Panc1 (cell line): ENCODE measurements around the gene LLPH. TPM values are rescaled to one million over a fixed set of nuclear protein-coding genes. Genes with fewer than 3 reads are reported as not detected.

Experiments
- ATAC-seq: fragments of 200-7000 bp; cut with Tn5 transposase; 2 replicates; pipeline ENCODE4 v1.9.1; 2020; ENCODE audit warnings: mild to moderate bottlenecking, moderate library complexity
- BruUV-seq: library from RNA; stranded (reverse); fragments of 400-500 nt; replicated peaks from 2 replicates; lab custom pipeline; 2021; lab: Mats Ljungman, UMichigan
- CTCF ChIA-PET: fragments of 300-600 bp; sonication (Branson Sonifier 250); formaldehyde crosslinking; loops from one replicate; lab custom pipeline; 2022; ENCODE audit warnings: antibody characterized with exemption; lab: Charles Lee
- POLR2A ChIA-PET: fragments of 300-600 bp; sonication (Branson Sonifier 250); formaldehyde crosslinking; loops from one replicate; lab custom pipeline; 2022; ENCODE audit warnings: antibody characterized with exemption; lab: Charles Lee
- DNase-seq: peaks from one replicate; pipeline ENCODE4 v3.0.0-alpha.2; 2010; ENCODE audit warnings: low read depth, low spot score
- H3K27ac ChIP-seq: 2 replicates; pipeline ENCODE4 v1.5.1; 2011; ENCODE audit warnings: mild to moderate bottlenecking, low read length, inconsistent platforms
- H3K27me3 ChIP-seq: fragments of 200-500 bp; sonication (Bioruptor generic); 2 replicates; pipeline ENCODE4 v1.6.0; 2014; ENCODE audit warnings: low read length, inconsistent platforms; ENCODE audit not compliant: control insufficient read depth, insufficient read depth
- H3K36me3 ChIP-seq: fragments of 200-500 bp; sonication (Bioruptor generic); 2 replicates; pipeline ENCODE4 v1.5.1; 2014; ENCODE audit warnings: inconsistent platforms, mild to moderate bottlenecking, low read length, moderate library complexity; ENCODE audit not compliant: control insufficient read depth, insufficient read depth
- H3K4me1 ChIP-seq: 2 replicates; pipeline ENCODE4 v1.5.1; 2011; ENCODE audit warnings: inconsistent platforms, mild to moderate bottlenecking, low read length, moderate library complexity; ENCODE audit not compliant: control insufficient read depth, insufficient read depth
- H3K4me3 ChIP-seq, 2 experiments: 2 replicates each; pipeline ENCODE4 v1.5.1; 2011 to 2012; ENCODE audit warnings: low read depth in 2 of 2, low read length in 2 of 2, mild to moderate bottlenecking in 2 of 2, inconsistent platforms in 1 of 2, moderate library complexity in 1 of 2
- H3K9me3 ChIP-seq: fragments of 200-500 bp; sonication (Bioruptor generic); 2 replicates; pipeline ENCODE4 v1.5.1; 2014; ENCODE audit warnings: low read depth, mild to moderate bottlenecking, inconsistent platforms, low read length, moderate library complexity; ENCODE audit not compliant: control insufficient read depth, insufficient read depth
- CTCF ChIP-seq: fragments of 450-650 bp; IDR thresholded peaks from 2 replicates; pipeline ENCODE4 v1.5.1; 2017; ENCODE audit warnings: mild to moderate bottlenecking
- POLR2AphosphoS5 ChIP-seq: IDR thresholded peaks from 2 replicates; pipeline ENCODE4 v1.6.1; 2012; ENCODE audit warnings: mild to moderate bottlenecking, low read depth, low read length, moderate library complexity
- REST ChIP-seq, 2 experiments: IDR thresholded peaks; 2 replicates each; pipeline ENCODE4 v1.6.1; 2011 to 2012; ENCODE audit warnings: low read depth in 2 of 2, control low read depth in 1 of 2, low read length in 1 of 2, mild to moderate bottlenecking in 1 of 2, moderate library complexity in 1 of 2; ENCODE audit not compliant: insufficient read depth in 1 of 2
- SIN3A ChIP-seq: IDR thresholded peaks from 2 replicates; pipeline ENCODE4 v1.6.1; 2012; ENCODE audit warnings: low read depth, mild to moderate bottlenecking, low read length, moderate library complexity, borderline replicate concordance; ENCODE audit not compliant: insufficient read depth
- TCF7L2 ChIP-seq: IDR thresholded peaks from 2 replicates; pipeline ENCODE4 v1.6.1; 2011; ENCODE audit warnings: mild to moderate bottlenecking, low read depth, low read length, inconsistent platforms
- in situ Hi-C: cut with HindIII; loops from 2 replicates; pipeline ENCODE4 v1.10.0; 2016; ENCODE audit warnings: low sequenced_read_pairs, low pct_unique_long_range_greater_than_20kb
- intact Hi-C: fragments of 100-400 bp; cut with micrococcal nuclease; formaldehyde crosslinking; loops from one replicate; pipeline ENCODE4 v1.10.0; 2022; ENCODE audit not compliant: unreplicated experiment
- total RNA-seq: library from RNA; stranded (reverse); gene quantifications from one replicate; pipeline ENCODE4 v1.2.1, GENCODE V29; 2021; ENCODE audit not compliant: unreplicated experiment

Gene LLPH
- total RNA-seq, 1 experiment from 2014 or later, result 40.5 TPM

GRCh38 chr12:66074561-66074960 is 56.0 kb downstream of the LLPH start:
- Histone ChIP-seq H3K36me3 (no peaks in the 10 kb centered on the region), H3K4me1 (peaks cover 2% of the 10 kb centered on the region; the same call in 1 of the 2 replicates), H3K27me3 (no peaks in the 10 kb centered on the region), H3K4me3 (no peak overlapping the region), H3K9me3 (no peaks in the 10 kb centered on the region), H3K27ac (no peak overlapping the region)
- CTCF ChIA-PET, result no interaction called here
- in situ Hi-C loops, result no loop called here
- BruUV-seq, result no TSS peak
- TF ChIP-seq POLR2AphosphoS5, result no peak
- no peak for TF ChIP-seq SIN3A
- TF ChIP-seq REST (IDR thresholded peaks at IDR 0.05; ENCODE audit: insufficient read depth in 1 of 2, low read depth in 2 of 2, low read length in 1 of 2), result no peak
- no peak for TF ChIP-seq TCF7L2
- no peak for TF ChIP-seq CTCF
- ATAC-seq, result no peak
- POLR2A ChIA-PET, result no interaction called here
- no peak for DNase-seq
- intact Hi-C loops, result no loop called here

- DNase-seq (no peak), ATAC-seq (no peak)
- CTCF ChIA-PET, result no interaction called here
- BruUV-seq, result no TSS peak
- intact Hi-C loops, result no loop called here
- Histone ChIP-seq H3K36me3 (no peaks in the 10 kb centered on the region), H3K9me3 (no peaks in the 10 kb centered on the region), H3K4me1 (peaks cover 2% of the 10 kb centered on the region; the same call in 1 of the 2 replicates), H3K27me3 (no peaks in the 10 kb centered on the region), H3K4me3 (no peak overlapping the region), H3K27ac (no peak overlapping the region)
- POLR2A ChIA-PET, result interaction anchor here (0.6 kb wide), 2 partner anchors 137 to 163 kb away, joined by 3 to 5 read pairs; no protein-coding TSS in a partner anchor
- in situ Hi-C loops, result no loop called here
- no peak for TF ChIP-seq CTCF
- no peak for TF ChIP-seq TCF7L2
- no peak for TF ChIP-seq POLR2AphosphoS5
- no peak for TF ChIP-seq SIN3A
- no peak for TF ChIP-seq REST (IDR thresholded peaks at IDR 0.05; ENCODE audit: insufficient read depth in 1 of 2, low read depth in 2 of 2, low read length in 1 of 2)
Observed at GRCh38 chr12:66072566-66072965, 58.0 kb downstream of the LLPH start.
